Activated T-cell treated with anti-CD3 and anti-CD28 coated beads, Interleukin-2, amount 50 U/mL, for 4 hours (primary cell): ENCODE data around the gene ARGLU1. TPM values are rescaled to one million over a fixed set of nuclear protein-coding genes. Genes with fewer than 3 reads are reported as not detected.

Source experiments
- ATAC-seq, 2 donors: fragments of 200-7000 bp; cut with Tn5 transposase; one replicate each; pipeline ENCODE4 v1.10.0; 2021
- DNase-seq: peaks from one replicate; pipeline ENCODE4 v3.0.0-alpha.2; 2020
- H3K27me3 Mint-ChIP-seq: one replicate; pipeline ENCODE4 v1.8.0; 2021; ENCODE audit warnings: low read depth, mixed read lengths
- H3K36me3 Mint-ChIP-seq: one replicate; pipeline ENCODE4 v1.8.0; 2022; ENCODE audit warnings: mixed read lengths; ENCODE audit not compliant: insufficient read depth
- H3K4me1 Mint-ChIP-seq: one replicate; pipeline ENCODE4 v1.8.0; 2021; ENCODE audit warnings: low read depth, mixed read lengths
- H3K4me3 Mint-ChIP-seq: one replicate; pipeline ENCODE4 v1.8.0; 2021; ENCODE audit warnings: mild to moderate bottlenecking, moderate library complexity, mixed read lengths
- H3K9me3 Mint-ChIP-seq: one replicate; pipeline ENCODE4 v1.8.0; 2021; ENCODE audit warnings: mixed read lengths
- total RNA-seq, 3 donors: library from RNA; stranded (reverse); gene quantifications; one replicate each; pipeline ENCODE4 v1.2.1, GENCODE V29; 2021

The ARGLU1 gene
- total RNA-seq, 3 donors from 2014 or later, result 71.9 to 78.9 (median 73.2) TPM

- DNase-seq (no peak), ATAC-seq (no peak)
- Mint-ChIP-seq H3K4me1 (peaks cover 3% of the 10 kb centered on the region), H3K36me3 (no peaks in the 10 kb centered on the region), H3K27me3 (peaks cover 45% of the 10 kb centered on the region), H3K9me3 (no peaks in the 10 kb centered on the region), H3K4me3 (no peak overlapping the region)
These were observed 68.8 kb downstream of the ARGLU1 start for GRCh38 chr13:106499113-106499512.

DNA sequence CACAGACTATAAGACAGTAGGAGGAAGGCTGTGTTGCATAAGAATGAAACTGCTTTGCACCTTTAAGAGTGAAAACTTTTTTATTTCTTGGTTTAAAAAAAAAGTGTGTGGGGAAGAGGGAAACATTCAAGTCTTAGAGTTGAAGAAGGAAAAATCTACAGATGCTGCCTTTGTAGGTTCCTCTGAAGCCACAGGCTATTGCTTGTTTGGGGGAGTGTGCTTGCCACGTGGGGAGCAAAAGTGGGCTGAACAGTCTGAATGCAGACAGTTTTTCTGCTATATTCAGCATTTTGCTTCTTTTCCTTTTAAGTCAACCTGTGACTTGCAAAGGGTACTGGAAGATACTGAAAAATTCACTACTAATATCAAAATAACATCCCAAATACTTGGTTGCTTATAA lies 69.4 kb downstream of the ARGLU1 start:
- no peak for DNase-seq
- no peak for ATAC-seq
- Mint-ChIP-seq H3K27me3 (peaks cover 49% of the 10 kb centered on the region), H3K4me3 (no peak overlapping the region), H3K36me3 (no peaks in the 10 kb centered on the region), H3K4me1 (peaks cover 6% of the 10 kb centered on the region), H3K9me3 (no peaks in the 10 kb centered on the region)

- H3K27me3 Mint-ChIP-seq, result peaks cover 52% of the 10 kb centered on the region
- no peaks in the 10 kb centered on the region for H3K9me3 Mint-ChIP-seq
- no peak overlapping the region for H3K4me3 Mint-ChIP-seq
- H3K4me1 Mint-ChIP-seq, result peaks cover 6% of the 10 kb centered on the region
- DNase-seq (no peak), ATAC-seq (no peak)
- H3K36me3 Mint-ChIP-seq, result no peaks in the 10 kb centered on the region
These were observed 69.8 kb downstream of the ARGLU1 start for GRCh38 chr13:106498158-106498557.

- DNase-seq, result no peak
These were observed 70.9 kb downstream of the ARGLU1 start for GRCh38 chr13:106497079-106497478.

GRCh38 chr13:106496072-106496997 lies 71.6 kb downstream of the ARGLU1 start:
- Mint-ChIP-seq H3K4me1 (peaks cover 9% of the 10 kb centered on the region), H3K36me3 (no peaks in the 10 kb centered on the region), H3K9me3 (no peaks in the 10 kb centered on the region), H3K4me3 (no peak overlapping the region), H3K27me3 (peaks cover 64% of the 10 kb centered on the region)
- ATAC-seq (no peak), DNase-seq (no peak)

More at GRCh38 chr13:106497079-106497478, 70.9 kb downstream of the ARGLU1 start:
- H3K27me3 Mint-ChIP-seq, result peaks cover 58% of the 10 kb centered on the region
- no peaks in the 10 kb centered on the region for H3K36me3 Mint-ChIP-seq
- ATAC-seq, result no peak
- no peaks in the 10 kb centered on the region for H3K9me3 Mint-ChIP-seq
- no peak overlapping the region for H3K4me3 Mint-ChIP-seq
- peaks cover 6% of the 10 kb centered on the region for H3K4me1 Mint-ChIP-seq

- ATAC-seq (no peak), DNase-seq (no peak)
- H3K4me3 Mint-ChIP-seq, result no peak overlapping the region
- peaks cover 14% of the 10 kb centered on the region for H3K4me1 Mint-ChIP-seq
- no peaks in the 10 kb centered on the region for H3K36me3 Mint-ChIP-seq
- no peaks in the 10 kb centered on the region for H3K9me3 Mint-ChIP-seq
- peaks cover 73% of the 10 kb centered on the region for H3K27me3 Mint-ChIP-seq
These were observed 73.0 kb downstream of the ARGLU1 start for GRCh38 chr13:106494936-106495335.

DNA sequence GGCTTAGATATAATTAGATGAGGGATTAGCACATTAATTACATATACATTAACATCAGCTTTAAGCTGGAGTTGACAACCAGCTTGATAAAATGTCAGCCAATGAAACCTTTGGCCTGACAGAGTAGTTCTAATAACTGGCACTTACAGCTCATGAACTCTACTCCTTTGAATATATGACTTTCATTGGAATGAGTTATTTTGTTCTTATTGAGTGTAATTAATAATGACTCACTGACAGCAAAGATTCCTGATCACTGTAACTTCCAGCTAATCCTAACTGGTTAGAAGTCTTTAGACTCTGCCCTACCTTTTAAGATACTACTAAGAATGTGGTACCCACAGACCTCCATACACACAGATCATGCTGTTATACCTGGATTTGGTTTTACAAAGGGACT lies 73.4 kb downstream of the ARGLU1 start:
- no peak for ATAC-seq

GRCh38 chr13:106493533-106494220 lies 74.3 kb downstream of the ARGLU1 start:
- Mint-ChIP-seq H3K9me3 (no peaks in the 10 kb centered on the region), H3K36me3 (no peaks in the 10 kb centered on the region), H3K27me3 (peaks cover 73% of the 10 kb centered on the region), H3K4me1 (peaks cover 12% of the 10 kb centered on the region), H3K4me3 (no peak overlapping the region)
- DNase-seq (no peak), ATAC-seq (no peak)

More for the DNA sequence above, 73.4 kb downstream of the ARGLU1 start:
- DNase-seq, result no peak
- Mint-ChIP-seq H3K27me3 (peaks cover 74% of the 10 kb centered on the region), H3K4me3 (no peak overlapping the region), H3K9me3 (no peaks in the 10 kb centered on the region), H3K36me3 (no peaks in the 10 kb centered on the region), H3K4me1 (peaks cover 12% of the 10 kb centered on the region)

- H3K4me1 Mint-ChIP-seq, result peaks cover 12% of the 10 kb centered on the region
- peaks cover 68% of the 10 kb centered on the region for H3K27me3 Mint-ChIP-seq
- ATAC-seq (no peak), DNase-seq (no peak)
- H3K9me3 Mint-ChIP-seq, result no peaks in the 10 kb centered on the region
- H3K4me3 Mint-ChIP-seq, result no peak overlapping the region
- no peaks in the 10 kb centered on the region for H3K36me3 Mint-ChIP-seq
These were observed 75.1 kb downstream of the ARGLU1 start for GRCh38 chr13:106492588-106493475.

DNA sequence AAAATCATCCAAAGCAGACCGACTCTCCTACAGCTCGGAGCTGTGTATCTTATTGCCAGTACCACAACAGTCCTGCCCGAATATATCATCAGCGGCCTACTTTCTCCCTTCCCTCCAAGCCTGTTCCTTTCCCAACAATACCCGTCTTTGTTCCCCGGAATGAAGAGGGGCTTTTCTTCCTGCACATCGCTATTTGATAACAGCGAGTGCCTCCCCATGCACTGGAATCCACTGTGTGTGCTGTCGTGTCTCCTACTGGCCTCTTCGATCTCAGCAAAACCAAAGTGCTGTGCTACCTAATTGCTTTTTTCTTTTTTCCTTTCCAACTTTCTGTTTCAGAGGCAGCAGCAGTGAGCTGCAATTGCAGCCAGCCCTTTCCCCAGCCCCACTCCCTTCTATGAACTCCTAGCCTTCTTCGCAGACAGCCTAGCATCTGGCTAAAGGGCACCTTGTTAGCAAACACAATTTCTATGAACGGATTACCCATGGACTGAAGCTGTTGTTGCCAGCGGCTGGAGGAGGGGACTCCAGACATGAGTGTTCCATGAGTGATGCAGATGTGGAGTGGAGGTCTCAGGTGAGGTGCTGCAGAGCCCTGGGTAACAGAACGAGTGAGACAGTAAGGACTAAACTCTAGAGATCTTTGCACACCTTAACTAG lies 75.9 kb downstream of the ARGLU1 start:
- Mint-ChIP-seq H3K4me3 (no peak overlapping the region), H3K4me1 (peaks cover 12% of the 10 kb centered on the region), H3K36me3 (no peaks in the 10 kb centered on the region), H3K9me3 (no peaks in the 10 kb centered on the region), H3K27me3 (peaks cover 66% of the 10 kb centered on the region)
- no peak for DNase-seq
- ATAC-seq, result no peak

Other genes with a start within 250 kb of the ARGLU1 start
- under 1 TPM; 0.22 to 0.30 (median 0.29) TPM for gene EFNB2, start 32.5 kb downstream of the ARGLU1 start, total RNA-seq